Measurements from ENCODE around the gene DNAH17.
A peak's percentile ranks its signal among the peaks of the same experiment; 100 is the strongest.

DNAH17 gene

GRCh38 chr17:78576389-78577112 lies 645 bp downstream of the DNAH17 start:
- no peak overlapping the region for H3K4me3 ChIP-seq (ENCODE audit: low read depth, low read length)
- no peaks in the 10 kb centered on the region for H3K36me3 ChIP-seq
- H3K9me3 ChIP-seq (ENCODE audit: severe bottlenecking): no peaks in the 10 kb centered on the region
- DNase-seq: no peak
- TF ChIP-seq, protein P1, sequence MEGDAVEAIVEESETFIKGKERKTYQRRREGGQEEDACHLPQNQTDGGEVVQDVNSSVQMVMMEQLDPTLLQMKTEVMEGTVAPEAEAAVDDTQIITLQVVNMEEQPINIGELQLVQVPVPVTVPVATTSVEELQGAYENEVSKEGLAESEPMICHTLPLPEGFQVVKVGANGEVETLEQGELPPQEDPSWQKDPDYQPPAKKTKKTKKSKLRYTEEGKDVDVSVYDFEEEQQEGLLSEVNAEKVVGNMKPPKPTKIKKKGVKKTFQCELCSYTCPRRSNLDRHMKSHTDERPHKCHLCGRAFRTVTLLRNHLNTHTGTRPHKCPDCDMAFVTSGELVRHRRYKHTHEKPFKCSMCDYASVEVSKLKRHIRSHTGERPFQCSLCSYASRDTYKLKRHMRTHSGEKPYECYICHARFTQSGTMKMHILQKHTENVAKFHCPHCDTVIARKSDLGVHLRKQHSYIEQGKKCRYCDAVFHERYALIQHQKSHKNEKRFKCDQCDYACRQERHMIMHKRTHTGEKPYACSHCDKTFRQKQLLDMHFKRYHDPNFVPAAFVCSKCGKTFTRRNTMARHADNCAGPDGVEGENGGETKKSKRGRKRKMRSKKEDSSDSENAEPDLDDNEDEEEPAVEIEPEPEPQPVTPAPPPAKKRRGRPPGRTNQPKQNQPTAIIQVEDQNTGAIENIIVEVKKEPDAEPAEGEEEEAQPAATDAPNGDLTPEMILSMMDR (IDR thresholded peaks at IDR 0.05; ENCODE audit: low read depth, low read length): no peak
- H3K27me3 ChIP-seq (ENCODE audit: insufficient read depth, low read depth, severe bottlenecking): no peaks in the 10 kb centered on the region
- no peak overlapping the region for H3K27ac ChIP-seq

- H3K4me3 ChIP-seq (ENCODE audit: low read depth, low read length): no peak overlapping the region
- TF ChIP-seq, protein P1 (IDR thresholded peaks at IDR 0.05; ENCODE audit: low read depth, low read length): no peak
- no peak for DNase-seq
- no peak overlapping the region for H3K27ac ChIP-seq
- H3K27me3 ChIP-seq (ENCODE audit: insufficient read depth, low read depth, severe bottlenecking): no peaks in the 10 kb centered on the region
- H3K36me3 ChIP-seq: no peaks in the 10 kb centered on the region
- no peaks in the 10 kb centered on the region for H3K9me3 ChIP-seq (ENCODE audit: severe bottlenecking)
Measured at GRCh38 chr17:78575899-78576298, 1.3 kb downstream of the DNAH17 start.

DNA sequence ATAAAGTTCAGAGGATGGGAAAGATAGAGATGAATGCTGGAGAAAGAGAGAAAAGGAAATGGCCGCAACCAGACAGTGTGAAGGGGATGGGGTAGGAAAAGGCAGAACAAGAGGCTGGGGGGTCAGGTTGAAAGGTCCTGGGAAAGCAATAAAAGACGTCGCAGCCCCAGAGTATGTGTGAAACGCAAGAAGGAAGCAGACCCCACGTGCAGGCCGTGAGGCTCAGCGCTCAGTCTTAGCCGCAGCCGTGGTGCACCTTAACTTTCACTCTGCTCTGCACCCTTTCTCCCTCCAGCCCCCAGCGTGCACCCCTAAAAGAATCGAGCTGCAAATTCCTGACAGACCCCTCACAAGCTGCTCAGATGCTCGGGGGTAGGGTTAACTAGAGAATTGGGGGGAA lies 1.9 kb downstream of the DNAH17 start:
- no peak for DNase-seq
- Histone ChIP-seq H3K27ac (no peak overlapping the region), H3K36me3 (no peaks in the 10 kb centered on the region), H3K4me3 (ENCODE audit: low read depth, low read length) (no peak overlapping the region), H3K27me3 (ENCODE audit: insufficient read depth, low read depth, severe bottlenecking) (no peaks in the 10 kb centered on the region), H3K9me3 (ENCODE audit: severe bottlenecking) (no peaks in the 10 kb centered on the region)
- TF ChIP-seq, protein P1 (IDR thresholded peaks at IDR 0.05; ENCODE audit: low read depth, low read length): no peak

DNA sequence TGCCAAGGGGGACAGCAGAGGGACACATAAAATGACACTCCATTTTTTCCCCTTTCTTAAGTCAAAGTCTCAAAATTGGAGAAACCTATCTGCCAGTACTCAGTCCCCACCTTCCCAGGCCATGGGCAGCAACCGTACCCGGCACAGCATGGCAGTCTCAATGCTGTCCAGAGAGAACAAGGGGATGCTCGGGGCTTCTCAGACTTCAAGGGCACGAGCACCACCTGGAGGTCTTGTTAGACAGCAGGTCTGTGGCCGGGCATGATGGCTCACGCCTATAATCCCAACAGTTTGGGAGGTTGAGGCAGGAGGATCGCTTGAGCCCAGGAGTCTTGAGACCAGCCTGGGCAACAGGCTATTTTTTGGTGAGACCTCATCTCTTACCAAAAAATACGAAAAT lies 3.2 kb downstream of the DNAH17 start:
- H3K36me3 ChIP-seq: no peaks in the 10 kb centered on the region
- TF ChIP-seq, protein P1 (IDR thresholded peaks at IDR 0.05; ENCODE audit: low read depth, low read length): no peak
- no peak overlapping the region for H3K27ac ChIP-seq
- no peak for DNase-seq
- H3K27me3 ChIP-seq (ENCODE audit: insufficient read depth, low read depth, severe bottlenecking): no peaks in the 10 kb centered on the region
- no peaks in the 10 kb centered on the region for H3K9me3 ChIP-seq (ENCODE audit: severe bottlenecking)
- H3K4me3 ChIP-seq (ENCODE audit: low read depth, low read length): no peak overlapping the region

DNA sequence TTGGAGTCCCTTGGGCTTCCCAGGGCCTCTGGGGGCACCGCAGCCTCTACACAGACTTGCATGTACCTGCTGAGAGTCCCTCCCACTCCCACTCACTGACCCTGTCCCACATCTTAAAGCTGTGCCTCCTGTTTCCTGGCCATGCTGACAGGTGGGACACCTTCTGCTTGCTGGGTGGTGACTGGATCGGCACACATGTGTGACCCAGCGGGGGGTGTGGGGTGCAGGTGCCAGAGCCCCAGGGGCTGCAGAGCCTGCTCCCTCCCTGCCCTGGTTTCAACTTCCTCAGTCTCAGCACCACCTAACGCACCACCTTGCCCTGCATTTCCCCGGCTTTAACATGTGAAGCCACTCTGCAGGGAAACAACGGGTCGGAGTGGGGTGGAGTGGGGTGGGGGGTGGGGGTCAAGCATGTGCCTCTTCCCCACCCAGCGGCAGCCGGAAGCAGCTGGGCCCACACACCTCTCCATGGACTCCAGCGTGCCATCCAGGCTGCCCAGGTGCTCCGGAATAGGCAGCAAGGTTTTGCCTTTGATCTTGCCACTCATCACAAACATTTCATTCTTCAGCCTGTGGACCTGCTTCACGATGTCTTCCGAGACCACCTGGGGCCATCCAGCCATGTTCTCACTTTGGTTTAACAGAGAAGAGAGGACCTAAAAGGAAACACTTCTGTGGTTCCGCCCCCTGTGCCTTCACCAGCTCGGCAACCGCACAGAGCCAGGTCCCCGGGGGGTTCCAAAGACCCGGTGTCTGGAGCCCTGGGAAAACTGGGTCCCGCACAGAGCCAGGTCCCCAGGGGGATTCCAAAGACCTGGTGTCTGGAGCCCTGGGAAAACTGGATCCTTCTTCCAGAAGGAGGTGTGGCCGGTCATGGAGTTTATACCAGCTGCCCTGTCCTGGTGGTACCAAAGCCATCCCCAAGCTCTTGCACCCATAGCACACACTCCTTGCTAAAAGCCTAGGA lies 4.7 kb downstream of the DNAH17 start:
- TF ChIP-seq, protein P1 (IDR thresholded peaks at IDR 0.05; ENCODE audit: low read depth, low read length): no peak
- H3K36me3 ChIP-seq: no peaks in the 10 kb centered on the region
- no peaks in the 10 kb centered on the region for H3K9me3 ChIP-seq (ENCODE audit: severe bottlenecking)
- H3K4me3 ChIP-seq (ENCODE audit: low read depth, low read length): no peak overlapping the region
- no peak overlapping the region for H3K27ac ChIP-seq
- peak; percentile 78 for DNase-seq
- H3K27me3 ChIP-seq (ENCODE audit: insufficient read depth, low read depth, severe bottlenecking): no peaks in the 10 kb centered on the region

Measured in WERI-Rb-1 (cell line).